CD4-positive, alpha-beta T cell (primary cell): ENCODE results near the gene PXK. TPM values are rescaled to one million over a fixed set of nuclear protein-coding genes. Genes with fewer than 3 reads are reported as not detected.

Experiments
- ATAC-seq: fragments of 200-7000 bp; cut with Tn5 transposase; one replicate; pipeline ENCODE4 v1.10.0; 2022; ENCODE audit warnings: mild to moderate bottlenecking; ENCODE audit not compliant: poor library complexity
- CTCF ChIA-PET: fragments of 350-600 bp; sonication (Branson Sonifier 250); formaldehyde crosslinking; loops from one replicate; lab custom pipeline; 2021; ENCODE audit warnings: antibody characterized with exemption, inconsistent platforms; lab: Charles Lee
- POLR2A ChIA-PET: fragments of 350-600 bp; sonication (Branson Sonifier 250); formaldehyde crosslinking; loops from one replicate; lab custom pipeline; 2021; ENCODE audit warnings: antibody characterized with exemption, inconsistent platforms; lab: Charles Lee
- DNase-seq, 14 experiments: peaks; one replicate each; pipeline ENCODE4 v3.0.0-alpha.2; 2013 to 2020; ENCODE audit warnings: mixed read lengths in 2 of 14
- H3K27ac ChIP-seq, 2 donors: one replicate each; pipeline versions ENCODE4 v1.5.1 to v1.7.0; 2013; ENCODE audit warnings: low read length in 2 of 2, low read depth in 1 of 2, mild to moderate bottlenecking in 1 of 2
- H3K27me3 ChIP-seq, 2 experiments: 1 replicate in 1 of 2; 2 replicates in 1 of 2; pipeline versions ENCODE4 v1.6.1 to v1.7.0; 2013; ENCODE audit warnings: low read length in 2 of 2, control low read depth in 1 of 2, mild to moderate bottlenecking in 1 of 2, moderate library complexity in 1 of 2; ENCODE audit not compliant: insufficient read depth in 2 of 2, control insufficient read depth in 1 of 2
- H3K36me3 ChIP-seq: one replicate; pipeline ENCODE4 v1.6.1; 2013; ENCODE audit warnings: low read length, control low read depth; ENCODE audit not compliant: insufficient read depth
- H3K4me1 ChIP-seq: one replicate; pipeline ENCODE4 v1.6.1; 2013; ENCODE audit warnings: low read length, control low read depth; ENCODE audit not compliant: insufficient read depth
- H3K4me3 ChIP-seq: one replicate; pipeline ENCODE4 v1.5.1; 2013; ENCODE audit warnings: mild to moderate bottlenecking, low read length, moderate library complexity
- H3K9me3 ChIP-seq, 2 experiments: 1 replicate in 1 of 2; 2 replicates in 1 of 2; pipeline versions ENCODE4 v1.6.1 to v1.7.0; 2013; ENCODE audit warnings: low read length in 2 of 2, mild to moderate bottlenecking in 2 of 2, control low read depth in 1 of 2, moderate library complexity in 1 of 2; ENCODE audit not compliant: control insufficient read depth in 1 of 2, insufficient read depth in 1 of 2
- H3K27ac Mint-ChIP-seq: one replicate; pipeline ENCODE4 v1.8.0; 2020; ENCODE audit warnings: mixed read lengths
- H3K27me3 Mint-ChIP-seq: one replicate; pipeline ENCODE4 v1.8.0; 2021; ENCODE audit warnings: mixed read lengths
- H3K36me3 Mint-ChIP-seq: one replicate; pipeline ENCODE4 v1.8.0; 2021; ENCODE audit warnings: low read depth, mixed read lengths
- H3K4me1 Mint-ChIP-seq: one replicate; pipeline ENCODE4 v1.8.0; 2021; ENCODE audit warnings: low read depth, mixed read lengths
- H3K4me3 Mint-ChIP-seq: one replicate; pipeline ENCODE4 v1.8.0; 2020; ENCODE audit warnings: mild to moderate bottlenecking, mixed read lengths
- H3K9me3 Mint-ChIP-seq: one replicate; pipeline ENCODE4 v1.8.0; 2020; ENCODE audit warnings: mixed read lengths
- intact Hi-C, 2 experiments: fragments of 100-400 bp; cut with DNase I in 1 of 2; cut with micrococcal nuclease in 1 of 2; formaldehyde crosslinking; loops; one replicate each; pipeline versions ENCODE4 v1.15.1 to v1.9.0; 2023 to 2025; cut with DNase I, micrococcal nuclease
- total RNA-seq, 174 experiments: library from RNA in 2 of 174; stranded (reverse) in 2 of 174; gene quantifications; one replicate each; pipeline ENCODE4 v1.2.3 and lab custom pipeline; 2021 to 2026
- TF ChIP-seq, protein P1 (sequence below): fragments of 200-600 bp; IDR thresholded peaks from one replicate; pipeline ENCODE4 v1.8.0; 2022; ENCODE audit warnings: antibody characterized with exemption, mild to moderate bottlenecking

The PXK gene
- total RNA-seq, 2 experiments from 2014 or later, result 12.5 to 14.8 TPM

GRCh38 chr3:58333206-58334012, 717 bp downstream of the PXK start:
- H3K27me3 ChIP-seq, result no peaks in the 10 kb centered on the region
- TF ChIP-seq, protein P1, sequence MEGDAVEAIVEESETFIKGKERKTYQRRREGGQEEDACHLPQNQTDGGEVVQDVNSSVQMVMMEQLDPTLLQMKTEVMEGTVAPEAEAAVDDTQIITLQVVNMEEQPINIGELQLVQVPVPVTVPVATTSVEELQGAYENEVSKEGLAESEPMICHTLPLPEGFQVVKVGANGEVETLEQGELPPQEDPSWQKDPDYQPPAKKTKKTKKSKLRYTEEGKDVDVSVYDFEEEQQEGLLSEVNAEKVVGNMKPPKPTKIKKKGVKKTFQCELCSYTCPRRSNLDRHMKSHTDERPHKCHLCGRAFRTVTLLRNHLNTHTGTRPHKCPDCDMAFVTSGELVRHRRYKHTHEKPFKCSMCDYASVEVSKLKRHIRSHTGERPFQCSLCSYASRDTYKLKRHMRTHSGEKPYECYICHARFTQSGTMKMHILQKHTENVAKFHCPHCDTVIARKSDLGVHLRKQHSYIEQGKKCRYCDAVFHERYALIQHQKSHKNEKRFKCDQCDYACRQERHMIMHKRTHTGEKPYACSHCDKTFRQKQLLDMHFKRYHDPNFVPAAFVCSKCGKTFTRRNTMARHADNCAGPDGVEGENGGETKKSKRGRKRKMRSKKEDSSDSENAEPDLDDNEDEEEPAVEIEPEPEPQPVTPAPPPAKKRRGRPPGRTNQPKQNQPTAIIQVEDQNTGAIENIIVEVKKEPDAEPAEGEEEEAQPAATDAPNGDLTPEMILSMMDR, result no peak
- CTCF ChIA-PET, result interaction anchor here (0.6 to 5.9 kb wide), 3 partner anchors 27 to 158 kb away, joined by 3 to 37 read pairs (median 24); partner anchors contain the start of genes HTD2, KCTD6 and RPP14
- peak overlapping the region; percentile 61 for H3K4me3 ChIP-seq
- H3K36me3 ChIP-seq, result no peaks in the 10 kb centered on the region
- H3K36me3 Mint-ChIP-seq, result peaks cover 6% of the 10 kb centered on the region
- ATAC-seq (peak; percentile 42), DNase-seq (peak in 8 of 14 experiments; percentile 2 to 47 (median 16))
- peak overlapping the region; percentile 73 for H3K27ac Mint-ChIP-seq
- no peaks in the 10 kb centered on the region for H3K9me3 ChIP-seq
- H3K9me3 Mint-ChIP-seq, result no peaks in the 10 kb centered on the region
- intact Hi-C loops, result loop anchor here (2.0 to 5.0 kb wide), 2 partner anchors 27 to 99 kb away; partner anchors contain the start of genes HTD2 (in 2 of the 2), RPP14 (in 2 of the 2) and PDHB (in 1 of the 2)
- POLR2A ChIA-PET, result interaction anchor here (0.7 to 3.3 kb wide), 4 partner anchors 9 to 159 kb away, joined by 3 to 36 read pairs (median 16); partner anchors contain the start of genes HTD2, KCTD6 and RPP14
- peak overlapping the region; percentile 99 for H3K4me3 Mint-ChIP-seq
- H3K27me3 Mint-ChIP-seq, result no peaks in the 10 kb centered on the region
- H3K27ac ChIP-seq, result no peak overlapping the region
- peaks cover 39% of the 10 kb centered on the region for H3K4me1 Mint-ChIP-seq
- H3K4me1 ChIP-seq, result peaks cover 23% of the 10 kb centered on the region

- no peaks in the 10 kb centered on the region for H3K27me3 Mint-ChIP-seq
- no peak for ATAC-seq
- Histone ChIP-seq H3K9me3 (no peaks in the 10 kb centered on the region), H3K36me3 (no peaks in the 10 kb centered on the region), H3K4me1 (peaks cover 23% of the 10 kb centered on the region), H3K27ac (no peak overlapping the region), H3K27me3 (no peaks in the 10 kb centered on the region), H3K4me3 (peak overlapping the region; percentile 61)
- CTCF ChIA-PET, result interaction anchor here (3.7 to 5.9 kb wide), 2 partner anchors 27 to 157 kb away, joined by 24 to 37 read pairs; partner anchors contain the start of genes HTD2, KCTD6 and RPP14
- no peak for DNase-seq
- H3K4me1 Mint-ChIP-seq, result peaks cover 42% of the 10 kb centered on the region
- intact Hi-C loops, result loop anchor here in 1 of 2 experiments (5.0 kb wide), 1 partner anchor 98 kb away; the partner anchor contains the start of gene PDHB
- H3K36me3 Mint-ChIP-seq, result peaks cover 9% of the 10 kb centered on the region
- peak overlapping the region; percentile 99 for H3K4me3 Mint-ChIP-seq
- TF ChIP-seq, protein P1, result no peak
- POLR2A ChIA-PET, result interaction anchor here (0.7 to 3.3 kb wide), 3 partner anchors 27 to 158 kb away, joined by 3 to 36 read pairs (median 28); partner anchors contain the start of genes HTD2, KCTD6 and RPP14
- peak overlapping the region; percentile 73 for H3K27ac Mint-ChIP-seq
- H3K9me3 Mint-ChIP-seq, result no peaks in the 10 kb centered on the region
These were observed 1.3 kb downstream of the PXK start for GRCh38 chr3:58334013-58334321.

DNA sequence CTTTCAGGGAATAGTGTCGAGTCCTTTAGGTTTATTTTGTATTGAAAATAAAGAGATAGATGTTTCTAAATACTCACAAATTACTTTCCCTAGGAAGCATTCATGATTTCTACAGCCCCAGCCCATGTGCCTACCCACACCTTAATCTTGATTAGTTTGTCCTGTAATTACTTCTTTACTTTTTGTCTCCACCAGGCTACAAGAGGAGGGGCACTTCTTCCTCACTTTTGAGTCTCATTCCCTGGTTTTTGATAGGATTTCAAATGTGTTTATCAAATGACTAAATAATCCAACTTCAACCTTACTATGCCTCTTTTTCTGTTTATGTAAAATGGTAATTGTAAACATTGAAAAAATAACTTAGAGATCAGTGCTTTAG, 1.8 kb downstream of the PXK start:
- intact Hi-C loops, result loop anchor here in 1 of 2 experiments (5.0 kb wide), 1 partner anchor 98 kb away; the partner anchor contains the start of gene PDHB
- TF ChIP-seq, protein P1, result no peak
- no peak overlapping the region for H3K27ac ChIP-seq
- no peak overlapping the region for H3K4me3 ChIP-seq
- H3K9me3 Mint-ChIP-seq, result no peaks in the 10 kb centered on the region
- H3K27ac Mint-ChIP-seq, result no peak overlapping the region
- DNase-seq (no peak), ATAC-seq (no peak)
- ChIA-PET CTCF (interaction anchor here (3.7 to 5.9 kb wide), 2 partner anchors 28 to 157 kb away, joined by 24 to 37 read pairs; partner anchors contain the start of genes HTD2, KCTD6 and RPP14), POLR2A (interaction anchor here (3.2 to 3.3 kb wide), 2 partner anchors 28 to 158 kb away, joined by 28 to 36 read pairs; partner anchors contain the start of genes HTD2, KCTD6 and RPP14)
- peaks cover 47% of the 10 kb centered on the region for H3K4me1 Mint-ChIP-seq
- no peaks in the 10 kb centered on the region for H3K9me3 ChIP-seq
- no peaks in the 10 kb centered on the region for H3K36me3 ChIP-seq
- H3K27me3 ChIP-seq, result no peaks in the 10 kb centered on the region
- peaks cover 15% of the 10 kb centered on the region for H3K36me3 Mint-ChIP-seq
- H3K4me1 ChIP-seq, result peaks cover 23% of the 10 kb centered on the region
- H3K27me3 Mint-ChIP-seq, result no peaks in the 10 kb centered on the region
- peak overlapping the region; percentile 99 for H3K4me3 Mint-ChIP-seq
